Activated naive CD8-positive, alpha-beta T cell treated with anti-CD3 and anti-CD28 coated beads, Interleukin-2, amount 50 U/mL, for 16 hours (primary cell): Measurements from ENCODE around the gene RBM14.
"Not testable (repeated sequence)": the region's sequence is repeated elsewhere in the genome, so short reads cannot be mapped to it uniquely, and the experiment has no call there.

Source experiments
- DNase-seq: peaks from one replicate; pipeline ENCODE4 v3.0.0-alpha.2; 2020; ENCODE audit warnings: low read depth, low spot score

Gene RBM14

DNA sequence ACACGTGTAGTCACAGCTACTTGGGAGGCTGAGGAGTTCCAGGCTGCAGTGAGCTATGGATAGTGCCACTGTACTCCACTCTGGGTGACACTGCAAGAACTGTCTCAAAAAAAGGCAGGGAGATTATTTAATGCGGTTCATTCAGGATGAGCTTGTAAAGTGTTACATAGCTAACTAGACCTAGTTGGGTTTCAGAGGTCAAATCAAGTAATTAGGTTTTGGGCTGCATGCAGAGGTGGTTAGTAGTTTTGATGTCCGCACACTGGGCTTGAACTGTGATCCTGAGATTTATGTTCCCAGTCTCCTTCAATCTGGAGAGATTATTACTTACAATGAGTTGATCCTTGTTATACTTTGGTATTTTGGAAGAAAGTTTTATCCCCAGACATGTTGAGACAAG is 20.0 kb downstream of the RBM14 start:
- DNase-seq, result no peak

DNA sequence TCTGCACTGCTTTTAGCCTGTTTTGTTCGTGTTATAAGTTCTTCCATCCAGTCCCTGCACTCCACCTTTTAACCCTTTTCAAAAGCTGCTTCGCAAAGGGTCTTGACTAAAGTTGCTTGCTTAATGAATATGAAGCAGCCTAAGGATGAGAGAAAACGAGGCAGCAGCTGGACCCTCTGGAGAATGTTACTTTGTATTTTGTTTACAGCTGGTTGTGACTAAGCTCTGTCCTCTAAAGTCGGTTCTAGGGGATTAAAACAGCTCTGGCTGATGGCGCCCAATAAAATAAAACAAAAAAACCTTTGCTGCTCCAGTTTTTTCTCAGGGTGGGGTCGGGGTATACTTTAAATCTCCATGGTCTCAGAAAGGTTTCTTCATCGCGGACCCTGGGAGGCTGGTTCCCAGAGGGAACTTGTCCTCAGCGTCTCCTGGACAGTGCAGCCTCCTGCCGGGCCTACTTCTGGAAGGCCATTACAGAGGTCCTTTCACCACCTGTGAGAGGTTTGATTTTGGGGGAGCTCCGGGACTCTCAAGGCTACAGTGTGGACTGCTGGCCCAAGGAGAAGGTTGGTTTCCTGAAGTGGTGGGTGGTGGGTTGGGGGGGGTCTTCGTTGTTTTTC is 21.2 kb downstream of the RBM14 start:
- no peak for DNase-seq

DNA sequence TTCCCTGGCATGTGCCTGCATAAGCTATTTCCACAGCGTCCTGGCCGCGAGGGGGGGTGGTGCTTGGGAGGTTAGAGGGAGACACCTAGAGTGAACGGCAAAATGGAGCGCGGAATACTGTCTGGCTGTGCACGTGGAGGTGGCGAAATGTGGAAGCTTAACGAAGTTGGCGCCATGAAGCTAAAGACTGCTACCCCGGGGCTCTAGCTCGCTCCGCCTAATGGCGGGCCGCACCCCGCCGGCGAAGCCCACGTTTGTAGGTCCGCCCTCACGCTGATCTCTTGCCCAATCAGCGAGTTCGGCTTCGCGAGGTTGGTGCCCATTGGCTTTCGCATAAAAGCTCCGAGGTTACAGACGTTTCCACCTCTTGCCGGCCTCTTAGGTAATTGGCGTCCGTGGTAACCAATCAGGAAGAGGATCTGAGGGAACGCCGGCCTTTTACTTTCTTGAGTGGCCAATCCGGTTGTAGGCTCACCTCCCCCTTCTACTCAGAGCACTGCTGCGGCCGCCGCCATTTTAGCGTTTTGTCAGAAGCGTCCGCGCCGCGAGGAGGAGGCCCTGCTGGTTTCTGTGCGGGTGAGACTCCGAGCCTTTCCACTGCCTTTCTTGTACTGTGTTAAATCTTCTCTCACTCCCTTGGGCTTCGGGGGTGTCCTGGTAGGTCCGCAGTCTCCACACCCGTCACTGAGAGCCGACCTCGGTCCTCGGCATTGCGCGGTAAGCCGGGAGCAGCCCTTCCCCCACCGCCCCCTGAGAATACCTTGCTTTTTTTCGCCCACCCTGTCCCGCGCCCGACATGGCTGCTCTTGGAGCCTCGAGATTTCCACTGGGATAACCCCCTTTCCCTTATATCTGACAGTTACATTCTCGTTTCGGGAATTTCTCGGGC is 22.0 kb downstream of the RBM14 start, which contains the start of gene RBM4:
Gene RBM4, plus strand, starts transcription at position 527 of the 889 bp plus-strand sequence. CDS start 1,009 bp downstream, outside the sequence.
- peak; percentile 94 for DNase-seq

DNA sequence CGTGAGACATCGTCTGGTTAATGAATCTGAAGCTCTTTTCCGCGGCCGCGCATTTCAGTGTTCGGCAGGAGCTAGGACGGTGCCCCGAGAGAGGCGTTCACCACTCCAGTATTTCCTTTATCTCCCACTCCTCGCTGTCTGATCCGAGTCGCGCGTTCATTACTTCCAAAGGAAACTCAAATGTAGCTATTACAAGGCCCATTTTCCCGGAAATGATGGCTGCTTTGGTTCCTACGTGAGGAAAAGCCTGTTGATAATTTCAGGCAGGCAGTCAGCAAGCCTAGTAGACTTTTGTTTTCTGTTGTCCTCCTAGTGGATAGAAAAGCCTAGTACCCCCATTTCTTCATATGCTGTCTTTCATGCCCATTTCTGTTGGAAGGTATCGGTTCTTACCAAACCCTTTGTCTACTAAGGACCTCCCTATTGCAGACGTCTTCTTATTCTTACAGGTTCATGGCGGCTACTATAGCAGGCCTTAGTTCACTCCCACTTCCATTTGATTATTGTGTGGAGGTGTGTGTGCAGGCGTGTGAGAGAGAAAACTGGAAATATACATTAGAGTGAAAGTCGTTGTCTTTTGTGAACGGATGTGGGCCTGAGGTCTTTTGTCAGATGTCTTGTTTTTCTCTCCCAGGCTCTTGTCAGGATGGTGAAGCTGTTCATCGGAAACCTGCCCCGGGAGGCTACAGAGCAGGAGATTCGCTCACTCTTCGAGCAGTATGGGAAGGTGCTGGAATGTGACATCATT is 22.8 kb downstream of the RBM14 start:
- no peak for DNase-seq

DNA sequence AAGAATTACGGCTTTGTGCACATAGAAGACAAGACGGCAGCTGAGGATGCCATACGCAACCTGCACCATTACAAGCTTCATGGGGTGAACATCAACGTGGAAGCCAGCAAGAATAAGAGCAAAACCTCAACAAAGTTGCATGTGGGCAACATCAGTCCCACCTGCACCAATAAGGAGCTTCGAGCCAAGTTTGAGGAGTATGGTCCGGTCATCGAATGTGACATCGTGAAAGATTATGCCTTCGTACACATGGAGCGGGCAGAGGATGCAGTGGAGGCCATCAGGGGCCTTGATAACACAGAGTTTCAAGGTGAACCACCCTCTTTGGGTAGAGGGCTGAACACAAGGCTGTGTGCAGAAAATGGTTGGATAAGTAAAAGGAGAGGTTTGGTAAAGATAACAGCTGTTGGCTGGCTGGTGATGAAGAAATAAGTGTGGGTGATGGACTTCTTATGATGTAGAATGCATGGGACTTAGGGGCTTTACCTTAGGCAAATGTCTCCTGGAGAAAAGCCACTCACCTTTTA is 23.4 kb downstream of the RBM14 start:
- not testable (repeated sequence) for DNase-seq

DNA sequence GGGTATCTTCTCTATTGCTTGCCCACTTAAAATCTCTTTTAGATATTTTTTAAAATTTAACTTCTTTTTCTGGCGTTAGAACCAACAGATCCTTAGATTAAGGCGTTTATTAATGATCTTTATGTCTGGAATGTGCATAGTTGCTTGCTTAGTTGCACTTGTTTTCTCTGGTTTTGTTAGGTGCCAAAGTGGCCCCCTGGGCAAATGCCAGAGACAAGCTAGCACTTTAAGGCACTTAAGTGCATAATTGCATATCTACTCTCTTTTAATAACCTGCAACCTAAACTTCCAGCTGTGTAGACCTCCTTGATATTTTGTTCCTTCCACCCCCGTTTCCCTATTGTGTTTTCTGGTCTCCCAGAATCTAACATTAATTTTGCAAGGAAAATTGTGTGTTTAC is 25.4 kb downstream of the RBM14 start:
- DNase-seq, result no peak

DNA sequence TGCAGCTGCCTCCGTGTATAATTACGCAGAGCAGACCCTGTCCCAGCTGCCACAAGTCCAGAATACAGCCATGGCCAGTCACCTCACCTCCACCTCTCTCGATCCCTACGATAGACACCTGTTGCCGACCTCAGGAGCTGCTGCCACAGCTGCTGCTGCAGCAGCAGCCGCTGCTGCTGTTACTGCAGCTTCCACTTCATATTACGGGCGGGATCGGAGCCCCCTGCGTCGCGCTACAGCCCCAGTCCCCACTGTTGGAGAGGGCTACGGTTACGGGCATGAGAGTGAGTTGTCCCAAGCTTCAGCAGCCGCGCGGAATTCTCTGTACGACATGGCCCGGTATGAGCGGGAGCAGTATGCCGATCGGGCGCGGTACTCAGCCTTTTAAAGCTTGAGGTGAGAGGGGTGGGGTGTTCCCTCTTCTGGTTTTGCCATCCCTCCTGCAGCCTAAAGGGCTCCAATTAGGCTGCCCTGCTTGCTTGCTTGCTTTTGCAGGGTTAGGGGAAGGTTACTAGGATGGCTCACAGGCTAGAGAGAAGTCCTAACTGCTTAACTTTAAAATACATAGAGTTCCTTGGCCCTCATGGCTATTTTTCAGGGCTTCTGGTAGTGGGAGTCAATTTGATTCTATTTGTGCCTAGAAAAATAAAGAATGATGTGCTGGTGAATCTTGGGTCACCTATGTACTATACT is 27.5 kb downstream of the RBM14 start:
- DNase-seq, result no peak

DNA sequence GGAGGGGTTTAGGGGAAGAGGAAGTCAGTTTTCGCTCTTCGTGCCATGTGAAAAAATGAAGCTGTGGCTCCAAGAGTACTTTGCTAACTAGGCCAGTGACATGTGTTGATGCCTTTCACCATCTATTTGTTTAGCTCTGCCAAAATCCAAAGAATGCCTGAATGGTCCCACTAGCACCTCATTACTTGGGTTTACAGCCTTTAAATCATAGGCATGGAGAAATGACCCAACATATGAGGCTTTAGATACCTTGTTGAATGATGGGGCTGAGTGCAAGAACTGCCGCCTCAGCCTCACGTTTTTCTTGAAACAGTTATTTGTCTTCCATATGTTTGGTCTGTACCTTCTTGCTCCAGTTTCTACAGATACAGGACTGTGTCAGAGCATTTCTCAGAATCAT is 30.4 kb downstream of the RBM14 start:
- DNase-seq, result no peak

DNA sequence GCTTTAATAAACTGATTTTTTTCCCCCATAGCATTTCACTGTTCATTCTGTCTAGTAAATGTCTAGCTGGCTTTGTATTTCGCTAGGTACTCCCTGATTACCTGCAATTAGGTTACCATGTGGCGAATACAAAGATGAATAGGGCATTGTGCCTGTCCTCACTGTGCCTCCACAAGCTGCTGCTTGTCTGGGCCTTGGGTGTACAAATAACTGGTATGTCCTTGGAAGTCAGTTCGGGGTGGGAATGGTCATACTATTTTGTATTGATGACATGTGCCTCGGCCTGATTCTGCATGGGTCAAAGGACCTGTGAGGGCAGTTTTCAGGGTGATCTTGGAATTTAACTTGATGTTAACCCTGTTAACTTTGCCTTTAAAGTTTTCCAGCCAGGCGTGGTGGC is 33.5 kb downstream of the RBM14 start:
- no peak for DNase-seq

DNA sequence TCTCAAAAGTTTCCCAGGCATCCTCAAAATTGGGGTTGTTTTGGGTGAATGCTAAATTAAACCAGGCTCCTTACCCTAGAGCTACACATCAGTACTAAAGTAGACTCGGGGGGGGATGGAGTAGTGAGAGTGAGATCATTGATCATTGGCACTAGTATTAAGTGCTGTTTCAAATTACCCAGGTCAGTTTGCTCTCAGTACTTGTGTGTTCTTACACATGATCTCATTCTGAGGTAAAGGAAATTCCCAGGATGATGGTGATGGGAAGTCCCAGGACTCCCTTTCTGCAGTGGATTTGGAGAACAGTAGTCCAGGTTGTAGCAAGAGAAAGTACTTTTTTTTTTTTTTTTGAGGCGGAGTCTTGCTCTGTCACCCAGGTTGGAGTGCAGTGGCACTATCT is 34.6 kb downstream of the RBM14 start:
- DNase-seq, result no peak

DNA sequence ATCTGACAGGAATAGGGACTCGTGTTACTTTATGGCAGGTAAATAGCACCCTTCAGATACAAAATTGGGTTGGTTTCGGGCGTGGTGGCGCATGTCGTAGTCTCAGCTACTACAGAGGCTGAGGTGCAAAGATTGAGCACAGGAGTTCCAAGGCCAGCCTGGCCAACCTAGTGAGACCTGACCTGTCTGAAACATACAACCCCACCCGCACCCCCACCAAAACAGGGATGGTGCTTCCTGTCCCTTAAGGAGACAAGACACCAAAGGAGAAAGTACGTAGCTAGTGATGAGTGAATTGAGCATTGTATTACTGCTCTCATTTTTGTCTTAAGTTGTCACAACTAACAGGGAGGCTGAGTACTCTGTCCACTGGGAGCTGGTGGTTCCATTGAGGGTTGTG is 36.2 kb downstream of the RBM14 start:
- DNase-seq, result no peak

DNA sequence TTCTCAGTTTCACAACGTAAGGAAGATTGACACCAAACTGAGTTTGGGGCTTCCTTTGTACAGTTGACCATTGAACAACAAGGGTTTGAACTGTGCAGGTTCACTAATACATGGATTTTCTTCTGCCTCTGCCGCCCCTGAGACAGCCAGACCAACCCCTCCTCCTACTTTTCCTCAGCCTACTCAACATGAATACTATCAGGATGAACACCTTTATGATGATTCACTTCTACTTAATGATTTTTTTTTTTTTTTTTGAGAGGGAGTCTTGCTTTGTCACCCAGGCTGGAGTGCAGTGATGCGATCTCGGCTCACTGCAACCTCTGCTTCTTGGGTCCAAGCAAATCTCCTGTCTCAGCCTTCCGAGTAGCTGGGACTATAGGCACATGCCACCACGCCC is 36.7 kb downstream of the RBM14 start:
- no peak for DNase-seq

DNA sequence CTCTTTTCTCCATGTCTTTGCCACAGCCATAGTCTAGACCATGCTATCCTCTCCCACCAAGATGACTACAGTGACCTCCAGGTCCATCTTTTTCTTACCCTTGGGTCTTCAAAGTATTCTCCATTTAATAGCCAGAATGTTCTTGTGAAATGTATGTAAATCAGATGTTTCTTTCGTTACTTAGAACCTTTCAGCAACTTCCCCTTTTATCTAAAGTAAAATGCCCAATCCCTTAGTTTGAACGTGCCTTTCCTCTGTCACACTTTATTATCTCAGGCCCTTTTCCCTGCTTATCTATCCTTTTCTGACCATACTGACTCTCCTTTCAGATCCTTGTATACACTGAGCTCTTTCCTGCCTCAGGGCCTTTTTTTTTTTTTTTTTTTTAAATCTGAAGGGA is 43.3 kb downstream of the RBM14 start:
- DNase-seq, result no peak

DNA sequence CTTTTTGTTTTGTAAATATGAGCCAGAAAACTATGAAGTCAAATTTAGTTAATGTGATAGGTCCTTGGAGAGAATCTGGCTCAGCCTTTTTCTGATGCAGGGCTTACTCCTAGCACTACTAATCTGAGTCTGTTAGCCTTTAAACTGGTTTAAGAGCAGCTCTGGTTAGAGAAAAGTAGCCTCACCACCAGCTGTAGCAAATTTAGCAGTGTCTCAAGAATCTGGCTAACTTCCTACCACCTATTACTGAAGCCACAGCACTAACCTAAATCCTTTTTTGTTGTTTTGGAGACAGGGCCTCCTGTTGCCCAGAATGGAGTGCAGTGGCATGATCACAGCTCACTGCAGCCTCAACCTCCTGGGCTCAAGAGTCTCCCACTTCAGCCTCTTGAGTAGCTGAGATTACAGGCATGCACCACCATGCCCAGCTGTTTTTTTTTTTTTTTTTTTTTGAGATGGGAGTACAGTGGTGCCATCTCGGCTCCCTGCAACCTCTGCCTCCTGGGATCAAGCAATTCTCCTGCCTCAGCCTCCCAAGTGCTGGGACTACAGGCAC is 47.4 kb downstream of the RBM14 start:
- no peak for DNase-seq

DNA sequence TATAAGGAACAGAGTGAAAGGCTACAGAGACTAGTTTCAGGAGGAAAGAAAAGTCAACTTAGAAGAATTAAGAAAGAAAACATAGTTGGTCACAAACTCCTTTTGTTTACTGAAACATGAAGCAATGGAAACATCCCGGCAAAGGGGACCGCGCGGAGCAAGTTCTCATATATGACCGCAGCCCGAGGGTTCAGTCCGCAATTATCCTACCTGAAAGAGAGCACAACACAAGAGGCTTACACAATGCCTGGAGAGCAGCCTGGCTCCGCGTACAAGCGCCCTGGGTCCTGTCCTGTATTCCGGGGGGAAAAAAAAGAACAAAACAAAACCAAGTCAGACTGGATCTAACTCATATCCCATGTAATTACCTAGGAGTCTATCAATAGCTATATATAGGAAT is 48.9 kb downstream of the RBM14 start:
- no peak for DNase-seq

DNA sequence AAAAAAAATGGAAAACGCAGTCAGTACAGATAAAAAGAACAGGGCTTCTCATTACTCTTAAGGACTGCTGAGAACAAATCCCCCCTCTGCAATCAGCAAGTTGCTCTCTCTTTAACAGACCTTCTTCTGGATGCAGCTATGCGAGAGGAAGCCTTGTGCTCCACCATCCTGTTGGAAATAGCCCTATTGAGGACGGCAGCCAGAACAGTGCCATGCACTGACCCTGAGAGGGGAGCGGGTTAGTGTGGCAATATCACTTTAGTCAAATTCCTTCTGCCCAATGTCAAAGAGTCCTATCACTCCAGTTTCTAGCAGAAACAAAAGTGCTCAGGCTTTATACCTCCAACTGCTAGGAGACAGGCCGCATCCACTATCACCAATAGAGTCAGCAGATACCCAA is 54.4 kb downstream of the RBM14 start:
- DNase-seq, result no peak

DNA sequence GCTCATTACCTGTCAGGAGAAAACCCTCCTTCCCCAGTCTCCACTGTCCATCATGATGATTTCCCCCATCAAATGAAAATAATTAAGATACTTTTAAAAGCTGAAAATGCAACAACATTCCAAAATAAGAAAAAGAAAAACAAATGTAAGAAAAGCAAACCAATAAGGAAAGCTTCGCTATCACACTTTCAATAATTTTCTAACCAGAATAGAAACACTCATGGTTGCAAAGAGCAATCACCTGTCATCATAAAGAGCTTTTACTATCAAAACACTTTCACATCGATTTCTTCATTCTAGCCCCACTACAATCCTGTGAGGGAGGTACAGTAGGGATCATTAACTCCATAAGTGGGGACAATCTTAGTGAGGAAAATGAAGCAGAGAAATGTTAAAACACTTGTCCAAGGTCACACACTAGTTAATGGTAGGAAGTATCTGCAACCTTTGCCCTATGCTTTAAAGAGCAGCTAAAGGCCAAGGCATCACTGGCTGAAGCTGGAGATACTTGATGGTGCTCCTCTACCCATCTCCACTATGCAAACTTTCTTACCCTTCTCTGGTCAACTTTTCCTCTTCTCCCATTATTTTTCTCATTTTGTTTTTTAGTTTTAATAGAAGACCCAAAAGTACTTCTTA is 58.7 kb downstream of the RBM14 start:
- DNase-seq, result no peak

DNA sequence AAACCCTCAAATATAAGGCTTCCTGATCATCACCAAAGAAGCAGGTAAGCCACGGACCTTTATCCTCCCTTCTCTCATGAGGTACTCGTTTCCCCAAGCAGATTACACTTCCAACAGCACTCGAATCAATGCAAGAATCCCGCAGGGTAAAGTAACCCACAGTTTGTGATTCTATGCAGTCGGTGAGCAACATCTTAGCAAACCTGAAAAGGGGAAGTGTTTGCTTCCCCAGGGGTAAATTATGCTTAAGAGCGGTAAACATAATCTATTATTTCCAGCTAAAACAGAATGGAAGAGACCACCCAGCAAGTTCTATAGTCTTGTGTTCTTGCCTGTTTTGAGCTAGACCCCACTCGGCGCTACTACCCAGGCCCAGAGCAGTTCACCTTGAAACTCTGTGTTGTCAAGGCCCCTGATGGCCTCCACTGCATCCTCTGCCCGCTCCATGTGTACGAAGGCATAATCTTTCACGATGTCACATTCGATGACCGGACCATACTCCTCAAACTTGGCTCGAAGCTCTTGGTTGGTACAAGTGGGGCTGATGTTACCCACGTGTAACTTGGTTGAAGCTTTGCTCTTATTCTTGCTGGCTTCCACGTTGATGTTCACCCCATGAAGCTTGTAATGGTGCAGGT is 60.0 kb downstream of the RBM14 start:
- DNase-seq, result no peak
